H1 (cell line): ENCODE measurements around the gene EIF1B. TPM values are rescaled to one million over a fixed set of nuclear protein-coding genes. Genes with fewer than 3 reads are reported as not detected.

Experiments
- CTCF ChIA-PET: fragments of 300-600 bp; sonication (Branson Sonifier 250); formaldehyde crosslinking; loops from one replicate; lab custom pipeline; 2021; ENCODE audit not compliant: partially characterized antibody; lab: Charles Lee
- POLR2A ChIA-PET: fragments of 300-600 bp; sonication (Branson Sonifier 250); formaldehyde crosslinking; loops from one replicate; lab custom pipeline; 2021; ENCODE audit warnings: inconsistent platforms; ENCODE audit not compliant: partially characterized antibody; lab: Charles Lee
- DNase-seq, 2 experiments: peaks; one replicate each; pipeline versions ENCODE4 v3.0.0 to v3.0.0-alpha.2; 2010 to 2022; ENCODE audit warnings: low spot score in 2 of 2, low read depth in 1 of 2, mixed read lengths in 1 of 2
- FAIRE-seq: peaks from 2 replicates; lab custom pipeline; 2011; peaks lifted over from hg19 to GRCh38; lab: Jason Lieb, UNC
- H2AFZ ChIP-seq: 2 replicates; pipeline ENCODE4 v1.8.1; 2012; ENCODE audit warnings: low read length, inconsistent platforms
- H2AK5ac ChIP-seq: 2 replicates; pipeline ENCODE4 v1.6.1; 2013; ENCODE audit warnings: low read depth, low read length
- H2BK120ac ChIP-seq: replicated peaks from 2 replicates; pipeline ENCODE3; 2013; ENCODE audit warnings: low read depth, low read length, inconsistent platforms
- H2BK12ac ChIP-seq: 2 replicates; pipeline ENCODE4 v1.6.1; 2013; ENCODE audit warnings: low read depth, low read length
- H2BK15ac ChIP-seq: 2 replicates; pipeline ENCODE4 v1.6.1; 2013; ENCODE audit warnings: low read length
- H2BK20ac ChIP-seq: 2 replicates; pipeline ENCODE4 v1.6.1; 2013; ENCODE audit warnings: low read length
- H2BK5ac ChIP-seq: 2 replicates; pipeline ENCODE4 v1.6.1; 2013; ENCODE audit warnings: low read depth, low read length
- H3K14ac ChIP-seq: 2 replicates; pipeline ENCODE4 v1.6.1; 2013; ENCODE audit warnings: inconsistent platforms; ENCODE audit not compliant: insufficient read length
- H3K18ac ChIP-seq: 2 replicates; pipeline ENCODE4 v1.6.1; 2013; ENCODE audit warnings: low read length; ENCODE audit errors: extremely low read depth
- H3K23ac ChIP-seq: 2 replicates; pipeline ENCODE4 v1.6.1; 2013; ENCODE audit warnings: inconsistent platforms; ENCODE audit not compliant: insufficient read length
- H3K23me2 ChIP-seq: 2 replicates; pipeline ENCODE4 v1.6.1; 2013; ENCODE audit warnings: low read depth, low read length
- H3K27ac ChIP-seq: 2 replicates; pipeline ENCODE4 v1.6.1; 2011; ENCODE audit warnings: low read depth, low read length, inconsistent platforms
- H3K27me3 ChIP-seq, 4 experiments: replicated peaks in 1 of 4; 1 replicate in 1 of 4; 2 replicates in 3 of 4; pipeline versions ENCODE4 v1.6.1 to v1.8.1; 2011 to 2013; ENCODE audit warnings: low read length in 3 of 4, mild to moderate bottlenecking in 3 of 4, inconsistent platforms in 2 of 4, mixed read lengths in 2 of 4, moderate library complexity in 1 of 4; ENCODE audit not compliant: control insufficient read depth in 3 of 4, insufficient read depth in 3 of 4; ENCODE audit errors: extremely low read depth in 1 of 4
- H3K36me3 ChIP-seq, 4 experiments: 2 replicates each; pipeline versions ENCODE4 v1.6.1 to v1.8.1; 2011 to 2013; ENCODE audit warnings: mild to moderate bottlenecking in 4 of 4, low read length in 3 of 4, moderate library complexity in 2 of 4, control low read depth in 1 of 4, inconsistent platforms in 1 of 4; ENCODE audit not compliant: insufficient read depth in 4 of 4, control insufficient read depth in 2 of 4
- H3K4ac ChIP-seq: replicated peaks from 2 replicates; pipeline ENCODE3; 2013; ENCODE audit warnings: low read length, low read depth, mixed read lengths, inconsistent platforms; ENCODE audit not compliant: insufficient read length
- H3K4me1 ChIP-seq, 4 experiments: replicated peaks in 1 of 4; 1 replicate in 1 of 4; 2 replicates in 3 of 4; pipeline versions ENCODE4 v1.6.1 to v1.8.1; 2011 to 2013; ENCODE audit warnings: low read length in 3 of 4, inconsistent platforms in 2 of 4, mixed read lengths in 1 of 4; ENCODE audit not compliant: insufficient read depth in 4 of 4, control insufficient read depth in 3 of 4
- H3K4me2 ChIP-seq, 2 experiments: 2 replicates each; pipeline versions ENCODE4 v1.6.1 to v1.8.1; 2011 to 2013; ENCODE audit warnings: low read depth in 2 of 2, low read length in 2 of 2, control low read depth in 1 of 2, inconsistent platforms in 1 of 2, mild to moderate bottlenecking in 1 of 2; ENCODE audit not compliant: insufficient read depth in 1 of 2
- H3K4me3 ChIP-seq, 4 experiments: fragments of 200-600, 300-600 bp in 1 of 4; sonication (generic), shearing (Covaris generic), sonication (Bioruptor Twin) in 1 of 4; 2 replicates each; pipeline versions ENCODE4 v1.5.1 to v1.8.1; 2011 to 2016; ENCODE audit warnings: low read length in 4 of 4, low read depth in 3 of 4, control low read depth in 2 of 4, inconsistent platforms in 2 of 4, mild to moderate bottlenecking in 2 of 4, mixed read lengths in 1 of 4, moderate library complexity in 1 of 4; ENCODE audit not compliant: insufficient read depth in 2 of 4; ENCODE audit errors: extremely low read depth in 1 of 4
- H3K56ac ChIP-seq: replicated peaks from 2 replicates; pipeline ENCODE3; 2013; ENCODE audit warnings: low read depth, mild to moderate bottlenecking, mixed read lengths, low read length, inconsistent platforms; ENCODE audit not compliant: insufficient read length
- H3K79me1 ChIP-seq: 2 replicates; pipeline ENCODE4 v1.6.1; 2013; ENCODE audit warnings: low read depth, low read length, control low read depth
- H3K79me2 ChIP-seq, 2 experiments: 2 replicates each; pipeline versions ENCODE4 v1.6.1 to v1.8.1; 2012 to 2013; ENCODE audit warnings: low read length in 2 of 2, mild to moderate bottlenecking in 2 of 2, inconsistent platforms in 1 of 2; ENCODE audit not compliant: insufficient read depth in 2 of 2, control insufficient read depth in 1 of 2
- H3K9ac ChIP-seq, 4 experiments: replicated peaks in 1 of 4; 1 replicate in 1 of 4; 2 replicates in 3 of 4; pipeline versions ENCODE4 v1.6.1 to v1.8.1; 2011 to 2013; ENCODE audit warnings: low read depth in 3 of 4, low read length in 3 of 4, control low read depth in 2 of 4, mild to moderate bottlenecking in 2 of 4, moderate library complexity in 2 of 4, inconsistent platforms in 1 of 4; ENCODE audit errors: extremely low read depth in 1 of 4
- H3K9me3 ChIP-seq, 2 experiments: 2 replicates each; pipeline versions ENCODE4 v1.6.1 to v1.8.1; 2012 to 2013; ENCODE audit warnings: mild to moderate bottlenecking in 2 of 2, moderate library complexity in 2 of 2, control low read depth in 1 of 2, inconsistent platforms in 1 of 2, low read depth in 1 of 2, low read length in 1 of 2, mixed read lengths in 1 of 2; ENCODE audit not compliant: insufficient read depth in 2 of 2
- H4K20me1 ChIP-seq, 2 experiments: replicated peaks in 1 of 2; 2 replicates each; pipeline versions ENCODE3 to v1.8.1; 2011 to 2013; ENCODE audit warnings: inconsistent platforms in 2 of 2, low read length in 2 of 2, mild to moderate bottlenecking in 1 of 2; ENCODE audit not compliant: insufficient read depth in 2 of 2, control insufficient read depth in 1 of 2
- H4K5ac ChIP-seq: 2 replicates; pipeline ENCODE4 v1.6.1; 2013; ENCODE audit warnings: low read length, low read depth, mixed read lengths, inconsistent platforms; ENCODE audit not compliant: insufficient read length
- H4K8ac ChIP-seq: 2 replicates; pipeline ENCODE4 v1.8.0; 2013; ENCODE audit warnings: mild to moderate bottlenecking, moderate library complexity, low read length, inconsistent platforms; ENCODE audit not compliant: insufficient read depth; ENCODE audit errors: extremely low read depth
- H4K91ac ChIP-seq: replicated peaks from 2 replicates; pipeline ENCODE3; 2013; ENCODE audit warnings: low read length, mixed read lengths, inconsistent platforms; ENCODE audit not compliant: insufficient read length
- EGR1 ChIP-seq: IDR thresholded peaks from 2 replicates; pipeline ENCODE4 v1.6.1; 2011; ENCODE audit warnings: low read depth, low read length, borderline replicate concordance
- polyA plus RNA-seq, 7 experiments: library from polyadenylated mRNA; depleted of rRNA in 3 of 7; stranded (reverse) in 5 of 7; unstranded in 2 of 7; fragments of >200 nt in 5 of 7; fragments of 200-250 nt in 2 of 7; gene quantifications; 1 replicate in 5 of 7; 2 replicates in 1 of 7; 4 replicates in 1 of 7; pipeline versions ENCODE4 v1.2.1 to v1.2.3, GENCODE V29; 2011 to 2013; ENCODE audit warnings: missing spikeins in 2 of 7, mixed read lengths in 2 of 7
- total RNA-seq: library from RNA; stranded (reverse); fragmentation: NEBNext Ultra II Directional; extraction: Animal tissue kit (Norgen Biotek cat#: 25700); gene quantifications from 2 replicates; pipeline ENCODE4 v1.2.1, GENCODE V29; 2021
- TF ChIP-seq, protein P1 (sequence below): IDR thresholded peaks from 2 replicates; pipeline ENCODE4 v1.6.1; 2011; ENCODE audit warnings: low read length, improper control_type of control experiment

EIF1B gene
- total and polyA plus RNA-seq, 2 of the 8 experiments (the other 6 are each of a cell fraction or from before 2014, with no cell fraction given): 42.4 to 115 TPM

DNA sequence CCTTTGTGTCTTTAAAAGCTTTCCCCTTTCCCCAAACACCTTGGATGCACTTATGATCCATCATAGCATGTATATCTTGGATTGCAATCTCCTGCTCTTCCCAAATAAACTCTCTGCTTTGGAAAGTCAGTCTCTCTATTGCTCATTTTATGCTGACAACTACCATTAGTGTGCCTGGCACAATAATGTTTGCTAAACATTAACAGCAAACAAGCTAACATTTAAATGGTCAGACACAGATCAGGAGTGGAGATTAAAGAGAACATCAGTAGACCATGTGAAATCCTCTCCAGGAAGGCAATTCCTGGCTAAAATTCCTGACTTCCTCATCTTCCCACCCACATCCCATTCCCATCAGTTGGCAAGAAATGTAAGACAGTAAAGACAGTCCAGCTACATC is 44.3 kb upstream of the EIF1B start:
- Histone ChIP-seq H3K4me2 (no peak overlapping the region), H2BK15ac (no peak overlapping the region), H3K36me3 (no peaks in the 10 kb centered on the region), H3K27me3 (no peaks in the 10 kb centered on the region), H4K8ac (no peak overlapping the region), H3K9me3 (no peaks in the 10 kb centered on the region), H3K56ac (no peak overlapping the region), H2AK5ac (no peak overlapping the region), H2BK5ac (no peak overlapping the region), H3K9ac (no peak overlapping the region), H4K5ac (no peak overlapping the region)
- DNase-seq: no peak
- CTCF ChIA-PET: no interaction called here
- no peak for TF ChIP-seq EGR1
- TF ChIP-seq, protein P1, sequence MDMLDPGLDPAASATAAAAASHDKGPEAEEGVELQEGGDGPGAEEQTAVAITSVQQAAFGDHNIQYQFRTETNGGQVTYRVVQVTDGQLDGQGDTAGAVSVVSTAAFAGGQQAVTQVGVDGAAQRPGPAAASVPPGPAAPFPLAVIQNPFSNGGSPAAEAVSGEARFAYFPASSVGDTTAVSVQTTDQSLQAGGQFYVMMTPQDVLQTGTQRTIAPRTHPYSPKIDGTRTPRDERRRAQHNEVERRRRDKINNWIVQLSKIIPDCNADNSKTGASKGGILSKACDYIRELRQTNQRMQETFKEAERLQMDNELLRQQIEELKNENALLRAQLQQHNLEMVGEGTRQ: no peak
- TF ChIP-seq, all 59 proteins: peak for 0
- H3K14ac ChIP-seq: no peak overlapping the region
- H3K4ac ChIP-seq: no peak overlapping the region
- H3K79me1 ChIP-seq: no peaks in the 10 kb centered on the region
- no peaks in the 10 kb centered on the region; the same call in 1 of the 2 replicates for H3K23me2 ChIP-seq
- H3K4me1 ChIP-seq: no peaks in the 10 kb centered on the region
- no peak overlapping the region for H2BK12ac ChIP-seq
- H4K20me1 ChIP-seq: no peaks in the 10 kb centered on the region
- H2AFZ ChIP-seq: no peak overlapping the region
- no peak overlapping the region for H2BK120ac ChIP-seq
- H3K4me3 ChIP-seq: no peak overlapping the region
- H3K18ac ChIP-seq: no peak overlapping the region
- no peak overlapping the region for H2BK20ac ChIP-seq
- H3K23ac ChIP-seq: no peak overlapping the region
- no peak overlapping the region for H4K91ac ChIP-seq
- H3K27ac ChIP-seq: no peak overlapping the region
- H3K79me2 ChIP-seq: no peaks in the 10 kb centered on the region
- FAIRE-seq: no peak
- POLR2A ChIA-PET: no interaction called here
